IMR-90 (cell line): Measurements from ENCODE around the gene AGBL1. TPM values are rescaled to one million over a fixed set of nuclear protein-coding genes. Genes with fewer than 3 reads are reported as not detected.

Experiments
- ATAC-seq: fragments of 200-7000 bp; cut with Tn5 transposase; 2 replicates; pipeline ENCODE4 v1.9.1; 2020; ENCODE audit warnings: low read depth, mild to moderate bottlenecking, moderate library complexity
- BruUV-seq: library from RNA; stranded (reverse); fragments of 400-500 nt; replicated peaks from 2 replicates; lab custom pipeline; 2021; lab: Mats Ljungman, UMichigan
- CTCF ChIA-PET: fragments of 300-600 bp; formaldehyde crosslinking; extraction: SDS; loops from one replicate; lab custom pipeline; 2021; ENCODE audit warnings: antibody characterized with exemption; lab: Yijun Ruan, JAX
- POLR2A ChIA-PET: fragments of 300-600 bp; sonication (Branson Sonifier 250); formaldehyde crosslinking; loops from one replicate; lab custom pipeline; 2022; ENCODE audit warnings: antibody characterized with exemption; ENCODE audit not compliant: unreplicated experiment; lab: Charles Lee
- DNase-seq: peaks from one replicate; pipeline ENCODE4 v3.0.0; 2013
- H2AFZ ChIP-seq: replicated peaks from 2 replicates; pipeline ENCODE3; 2013; ENCODE audit warnings: low read length, mild to moderate bottlenecking; ENCODE audit not compliant: poor library complexity
- H2AK5ac ChIP-seq: 2 replicates; pipeline ENCODE4 v1.6.1; 2013; ENCODE audit warnings: low read depth, low read length, inconsistent platforms
- H2AK9ac ChIP-seq: replicated peaks from 2 replicates; pipeline ENCODE3; 2013; ENCODE audit warnings: mild to moderate bottlenecking, low read depth, low read length, moderate library complexity; ENCODE audit not compliant: poor library complexity
- H2BK120ac ChIP-seq: 2 replicates; pipeline ENCODE4 v1.6.1; 2013; ENCODE audit warnings: low read depth, low read length, inconsistent platforms
- H2BK15ac ChIP-seq: 3 replicates; pipeline ENCODE4 v1.6.1; 2013; ENCODE audit warnings: low read depth, low read length, inconsistent platforms
- H2BK20ac ChIP-seq: 2 replicates; pipeline ENCODE4 v1.6.1; 2013; ENCODE audit warnings: low read depth, mild to moderate bottlenecking, inconsistent platforms, low read length, moderate library complexity
- H2BK5ac ChIP-seq: 2 replicates; pipeline ENCODE4 v1.6.1; 2013; ENCODE audit warnings: mild to moderate bottlenecking, low read depth, low read length, inconsistent platforms; ENCODE audit not compliant: poor library complexity, severe bottlenecking
- H3K14ac ChIP-seq: replicated peaks from 2 replicates; pipeline ENCODE4 v1.6.1; 2013; ENCODE audit warnings: low read depth, low read length, inconsistent platforms
- H3K18ac ChIP-seq: 2 replicates; pipeline ENCODE4 v1.6.1; 2013; ENCODE audit warnings: low read depth, low read length, control low read depth
- H3K23ac ChIP-seq: 2 replicates; pipeline ENCODE4 v1.6.1; 2013; ENCODE audit warnings: low read depth, low read length, inconsistent platforms
- H3K27ac ChIP-seq: 2 replicates; pipeline ENCODE4 v1.5.1; 2013; ENCODE audit warnings: mild to moderate bottlenecking, control low read depth, low read length; ENCODE audit not compliant: insufficient read depth
- H3K27me3 ChIP-seq: 2 replicates; pipeline ENCODE4 v1.6.1; 2013; ENCODE audit warnings: low read length; ENCODE audit not compliant: control insufficient read depth, insufficient read depth
- H3K36me3 ChIP-seq: 2 replicates; pipeline ENCODE4 v1.6.1; 2013; ENCODE audit warnings: low read length, mixed read lengths; ENCODE audit not compliant: control insufficient read depth, insufficient read depth
- H3K4ac ChIP-seq: 2 replicates; pipeline ENCODE4 v1.6.1; 2013; ENCODE audit warnings: low read depth, low read length, inconsistent platforms
- H3K4me1 ChIP-seq: 2 replicates; pipeline ENCODE4 v1.6.1; 2013; ENCODE audit warnings: low read length, mixed read lengths; ENCODE audit not compliant: control insufficient read depth, insufficient read depth
- H3K4me2 ChIP-seq: 2 replicates; pipeline ENCODE4 v1.6.1; 2013; ENCODE audit warnings: low read depth, mild to moderate bottlenecking, control low read depth, low read length, moderate library complexity
- H3K4me3 ChIP-seq: 2 replicates; pipeline ENCODE4 v1.5.1; 2013; ENCODE audit warnings: low read depth, mild to moderate bottlenecking, control low read depth, low read length, moderate library complexity; ENCODE audit not compliant: insufficient read depth
- H3K56ac ChIP-seq: 2 replicates; pipeline ENCODE4 v1.6.1; 2013; ENCODE audit warnings: low read length, inconsistent platforms; ENCODE audit not compliant: insufficient read depth; ENCODE audit errors: extremely low read depth
- H3K79me1 ChIP-seq, 2 experiments: 2 replicates each; pipeline ENCODE4 v1.6.1; 2013; ENCODE audit warnings: low read length in 2 of 2, inconsistent platforms in 1 of 2, low read depth in 1 of 2
- H3K9ac ChIP-seq: 2 replicates; pipeline ENCODE4 v1.6.1; 2013; ENCODE audit warnings: low read depth, low read length, control low read depth
- H3K9me1 ChIP-seq: 2 replicates; pipeline ENCODE4 v1.6.1; 2013; ENCODE audit warnings: low read length, inconsistent platforms; ENCODE audit not compliant: insufficient read depth
- H3K9me3 ChIP-seq: 2 replicates; pipeline ENCODE4 v1.6.1; 2013; ENCODE audit warnings: low read length; ENCODE audit not compliant: control insufficient read depth, insufficient read depth
- H4K20me1 ChIP-seq: 2 replicates; pipeline ENCODE4 v1.6.1; 2013; ENCODE audit warnings: low read length, inconsistent platforms; ENCODE audit not compliant: insufficient read depth
- H4K5ac ChIP-seq: 2 replicates; pipeline ENCODE4 v1.6.1; 2013; ENCODE audit warnings: mild to moderate bottlenecking, low read depth, low read length, control low read depth
- H4K8ac ChIP-seq, 2 experiments: 2 replicates each; pipeline ENCODE4 v1.6.1; 2013; ENCODE audit warnings: low read depth in 2 of 2, low read length in 2 of 2, control low read depth in 1 of 2, inconsistent platforms in 1 of 2
- H4K91ac ChIP-seq: 2 replicates; pipeline ENCODE4 v1.6.1; 2013; ENCODE audit warnings: low read depth, low read length, inconsistent platforms; ENCODE audit not compliant: insufficient read depth
- CEBPB ChIP-seq: IDR thresholded peaks from 2 replicates; pipeline ENCODE4 v1.6.1; 2012; ENCODE audit warnings: low read depth, low read length, improper control_type of control experiment
- MAFK ChIP-seq: IDR thresholded peaks from 2 replicates; pipeline ENCODE4 v1.6.1; 2012; ENCODE audit warnings: low read depth, low read length, improper control_type of control experiment
- NFE2L2 ChIP-seq: fragments of 150-350 bp; IDR thresholded peaks from 2 replicates; pipeline ENCODE4 v1.6.1; 2016; ENCODE audit warnings: low read depth, mild to moderate bottlenecking, low read length
- RFX5 ChIP-seq: IDR thresholded peaks from 2 replicates; pipeline ENCODE4 v1.8.0; 2012; ENCODE audit warnings: low read depth, mild to moderate bottlenecking, low read length, moderate library complexity
- WGBS, 2 experiments: methylation state at CpG; one replicate each; pipeline versions ENCODE4 v1.1.5 to v1.1.7; 2013; ENCODE audit warnings: missing lambda C conversion rate in 2 of 2; ENCODE audit not compliant: insufficient read length in 1 of 2; ENCODE audit errors: extremely low coverage in 2 of 2; 5-methylcytosine and 5-hydroxymethylcytosine counted together
- dilution Hi-C: fragments of 300-500 bp; cut with HindIII; formaldehyde crosslinking; loops from one replicate; pipeline ENCODE4 v1.14.3; 2018; ENCODE audit warnings: low sequenced_read_pairs; ENCODE audit not compliant: unreplicated experiment
- in situ Hi-C: fragments of 300-500 bp; cut with MboI; formaldehyde crosslinking; loops from 3 replicates; pipeline ENCODE4 v1.14.3; 2019; ENCODE audit warnings: low sequenced_read_pairs, inconsistent platforms, mixed read lengths
- intact Hi-C: fragments of 100-400 bp; cut with micrococcal nuclease; formaldehyde crosslinking; loops from 2 replicates; pipeline ENCODE4 v1.10.0; 2022
- polyA plus RNA-seq, 3 experiments: library from polyadenylated mRNA; depleted of rRNA; stranded (reverse); fragments of >200 nt; gene quantifications; 2 replicates each; pipeline ENCODE4 v1.2.3, GENCODE V29; 2012; ENCODE audit warnings: low replicate concordance in 1 of 3
- total RNA-seq: library from RNA; depleted of rRNA; stranded (reverse); fragments of >200 nt; gene quantifications from 2 replicates; pipeline ENCODE4 v1.2.3, GENCODE V29; 2012

AGBL1 gene
- total and polyA plus RNA-seq, 2 of the 4 experiments (the other 2 are of a cell fraction) = not detected

DNA sequence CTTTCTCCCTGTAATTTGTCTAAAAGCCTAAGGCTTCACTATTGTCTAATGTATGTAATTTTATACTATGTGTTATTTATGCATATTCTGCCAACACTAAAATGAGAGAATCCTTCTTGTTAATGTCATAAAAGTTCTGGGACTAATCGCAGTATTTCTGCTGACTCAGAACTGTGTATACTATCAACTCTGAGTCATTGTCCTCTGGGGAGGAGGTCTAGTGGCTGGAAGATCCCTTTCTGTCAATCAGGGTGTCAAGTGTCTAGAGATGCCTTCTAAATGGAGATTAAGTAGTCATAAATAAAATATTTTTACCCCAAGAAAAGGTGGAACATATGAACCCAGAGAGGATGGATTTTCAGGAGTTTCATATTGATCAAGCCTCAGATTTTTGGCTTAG lies 473.4 kb downstream of the AGBL1 start:
- no peak for DNase-seq
- Histone ChIP-seq H3K23ac (no peak overlapping the region), H3K27me3 (no peaks in the 10 kb centered on the region), H3K9me3 (peaks cover 14% of the 10 kb centered on the region), H2AK9ac (no peak overlapping the region), H2AK5ac (no peak overlapping the region), H2AFZ (no peak overlapping the region), H4K8ac (no peak overlapping the region), H4K5ac (no peak overlapping the region), H2BK120ac (no peak overlapping the region), H4K91ac (no peak overlapping the region), H3K56ac (no peak overlapping the region), H3K79me1 (no peaks in the 10 kb centered on the region), H3K27ac (no peak overlapping the region), H2BK15ac (no peak overlapping the region), H3K9ac (no peak overlapping the region), H3K9me1 (no peaks in the 10 kb centered on the region), H3K4me3 (no peak overlapping the region), H3K18ac (no peak overlapping the region), H3K4ac (no peak overlapping the region), H4K20me1 (no peaks in the 10 kb centered on the region), H3K14ac (no peak overlapping the region), H3K4me2 (no peak overlapping the region), H3K4me1 (no peaks in the 10 kb centered on the region), H2BK5ac (no peak overlapping the region), H3K36me3 (no peaks in the 10 kb centered on the region), H2BK20ac (no peak overlapping the region)
- intact Hi-C loops (no loop called here), dilution Hi-C loops (no loop called here), in situ Hi-C loops (no loop called here)
- no peak for ATAC-seq
- ChIA-PET POLR2A (no interaction called here), CTCF (no interaction called here)
- BruUV-seq = no TSS peak
- TF ChIP-seq NFE2L2 (no peak), MAFK (peak; percentile 68), RFX5 (no peak), CEBPB (no peak)
- no CpG with 5 or more reads among the region's 1 CpG for WGBS, 2 experiments
